Measurements from ENCODE around the gene CELA3A.
A peak's percentile ranks its signal among the peaks of the same experiment; 100 is the strongest.
"Not testable (repeated sequence)": the region's sequence is repeated elsewhere in the genome, so short reads cannot be mapped to it uniquely, and the experiment has no call there.

CELA3A gene

GRCh38 chr1:21982122-21982521, 19.3 kb upstream of the CELA3A start:
- DNase-seq = not testable (repeated sequence)

DNA sequence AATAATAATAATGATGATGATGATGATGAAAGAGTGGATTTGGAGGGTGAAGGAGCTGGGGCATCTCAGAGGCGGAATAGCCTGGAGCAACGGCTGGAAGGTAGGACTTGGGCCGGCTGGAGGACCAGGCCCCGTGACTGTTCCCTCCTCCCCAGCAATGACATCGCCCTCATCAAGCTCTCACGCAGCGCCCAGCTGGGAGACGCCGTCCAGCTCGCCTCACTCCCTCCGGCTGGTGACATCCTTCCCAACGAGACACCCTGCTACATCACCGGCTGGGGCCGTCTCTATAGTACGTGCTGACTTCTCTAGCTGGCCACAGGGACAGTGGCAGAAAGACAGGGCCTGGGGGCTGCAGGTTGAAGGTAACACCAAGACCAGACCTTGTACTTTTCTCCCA, 17.9 kb upstream of the CELA3A start:
- not testable (repeated sequence) for DNase-seq

GRCh38 chr1:21985893-21986292, 15.6 kb upstream of the CELA3A start:
- not testable (repeated sequence) for DNase-seq

DNA sequence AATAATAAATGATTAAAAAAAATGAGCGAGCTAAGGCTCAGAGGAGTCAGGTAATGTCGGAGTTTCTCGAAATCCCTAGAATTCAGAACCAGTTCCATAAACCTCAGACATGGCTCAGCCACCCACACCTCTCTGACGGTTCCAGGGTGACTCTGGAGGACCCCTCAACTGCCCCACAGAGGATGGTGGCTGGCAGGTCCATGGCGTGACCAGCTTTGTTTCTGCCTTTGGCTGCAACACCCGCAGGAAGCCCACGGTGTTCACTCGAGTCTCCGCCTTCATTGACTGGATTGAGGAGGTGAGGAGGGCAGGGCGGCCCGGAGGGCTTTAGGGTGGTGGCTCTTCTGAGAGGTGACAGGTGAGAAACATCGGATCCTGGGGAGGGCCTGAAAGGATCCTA, 15.1 kb upstream of the CELA3A start:
- DNase-seq = not testable (repeated sequence)

DNA sequence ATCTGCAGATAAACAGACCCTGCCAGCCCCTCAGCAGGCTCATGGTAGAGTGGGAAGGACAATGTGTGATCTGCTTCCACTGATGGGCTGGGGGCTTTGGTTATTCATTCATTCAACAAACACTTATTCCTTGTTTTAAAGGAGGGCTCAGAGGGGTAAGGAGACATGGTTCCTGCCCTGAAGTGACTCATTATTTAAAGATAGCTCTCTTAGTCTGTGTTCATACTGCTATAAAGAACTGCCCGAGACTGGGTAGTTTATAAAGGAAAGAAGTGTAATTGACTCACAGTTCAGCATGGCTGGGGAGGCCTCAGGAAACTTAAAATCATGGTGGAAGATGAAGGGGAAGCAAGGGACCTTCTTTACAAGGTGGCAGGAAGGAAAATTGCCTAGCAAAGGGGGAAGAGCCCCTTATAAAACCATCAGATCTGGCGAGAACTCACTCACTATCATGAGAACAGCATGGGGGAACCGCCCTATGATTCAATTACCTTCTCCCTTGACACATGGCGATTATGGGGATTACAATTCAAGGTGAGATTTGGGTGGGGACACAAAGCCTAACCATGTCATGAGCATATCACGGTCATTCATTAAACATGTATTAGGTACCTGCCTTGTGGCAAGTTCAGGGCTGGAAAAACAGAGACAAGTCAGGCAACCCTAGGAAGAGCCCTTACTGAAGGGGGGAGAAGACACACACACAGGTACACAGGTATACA, 11.6 kb upstream of the CELA3A start:
- not testable (repeated sequence) for DNase-seq

GRCh38 chr1:21992186-21992585, 9.3 kb upstream of the CELA3A start:
- DNase-seq = not testable (repeated sequence)

GRCh38 chr1:21994716-21995115, 6.7 kb upstream of the CELA3A start:
- DNase-seq = not testable (repeated sequence)

DNA sequence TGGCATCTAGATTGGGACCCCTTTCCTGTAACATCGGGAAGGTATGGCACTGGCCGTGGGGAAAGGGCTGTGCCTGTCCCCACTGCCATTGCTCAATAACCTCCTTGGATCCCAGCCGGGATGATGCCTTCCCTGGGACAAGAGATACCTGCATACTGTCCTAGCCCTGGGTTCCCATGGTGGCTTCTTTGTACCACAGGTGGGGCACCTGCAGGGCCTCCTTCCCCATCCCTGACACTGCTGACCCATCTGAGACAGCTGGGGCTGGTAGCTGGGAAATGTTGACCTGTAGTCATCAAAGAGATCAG, 4.8 kb upstream of the CELA3A start:
- DNase-seq = not testable (repeated sequence)

DNA sequence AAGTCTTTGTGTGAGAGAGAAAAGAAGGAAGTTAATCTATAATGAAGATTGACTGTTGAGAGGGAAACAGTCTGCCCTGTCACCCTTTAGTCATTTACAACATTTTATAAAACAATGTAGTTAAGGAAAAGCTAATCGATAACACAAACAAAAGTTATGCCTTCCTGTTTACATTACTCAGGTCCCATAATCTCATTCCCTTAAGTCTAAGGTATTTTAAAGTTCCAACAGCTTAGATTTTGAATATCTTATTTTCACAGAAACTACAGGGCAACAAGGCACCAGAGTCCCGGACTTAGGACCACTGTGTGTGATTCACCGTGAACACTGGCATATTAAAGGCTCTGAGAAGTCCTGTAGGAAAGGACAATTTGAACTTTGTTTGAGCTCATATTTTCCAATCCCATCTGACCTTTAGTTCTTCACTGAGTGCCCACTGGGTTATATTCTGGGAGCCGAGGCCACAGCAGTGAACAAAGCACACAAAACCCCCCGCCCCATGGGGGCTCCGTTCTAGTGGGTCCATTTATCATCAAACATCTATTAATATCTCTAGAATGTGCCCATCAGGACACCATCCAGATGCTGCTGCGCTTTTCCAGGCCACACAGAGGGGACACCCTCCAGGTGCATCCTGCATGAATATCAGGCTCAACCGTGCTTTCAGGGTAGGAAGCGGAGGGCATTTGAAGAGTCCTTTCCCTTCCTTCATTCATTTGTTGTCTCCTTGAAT, 3.4 kb upstream of the CELA3A start:
- not testable (repeated sequence) for DNase-seq

DNA sequence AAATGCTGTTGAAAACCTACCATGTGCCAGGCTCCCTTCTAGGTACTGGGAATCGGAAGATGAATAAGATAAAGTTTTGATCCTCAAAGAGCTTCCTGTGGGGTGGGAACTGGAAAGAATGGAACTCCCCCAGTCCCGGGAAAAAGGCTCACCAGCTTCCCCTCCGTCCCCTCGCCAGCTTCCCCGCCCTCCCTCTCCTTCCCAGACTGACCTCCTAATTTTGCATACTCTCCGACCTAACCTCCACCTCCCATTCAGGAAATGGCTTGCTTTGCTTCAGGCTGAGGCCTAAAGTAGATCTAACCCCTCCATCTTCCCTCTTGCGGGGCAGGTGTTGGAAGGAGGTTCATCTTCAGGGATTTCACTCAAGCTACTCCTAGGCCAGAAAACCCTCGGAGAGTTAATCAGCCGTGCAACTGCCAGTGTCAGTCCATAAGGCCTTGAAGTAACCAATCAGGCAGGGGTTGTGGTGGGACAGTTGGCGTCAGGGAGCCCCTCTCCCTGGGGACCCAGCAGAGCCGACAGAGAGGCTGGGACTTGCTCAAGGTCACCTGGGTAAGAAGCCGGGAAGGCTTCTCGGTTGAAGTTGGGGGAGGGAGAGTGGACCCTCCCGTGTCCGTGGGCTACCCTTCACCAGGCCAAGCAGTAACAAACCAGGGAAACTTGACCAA, 2.7 kb upstream of the CELA3A start:
- DNase-seq = not testable (repeated sequence)

DNA sequence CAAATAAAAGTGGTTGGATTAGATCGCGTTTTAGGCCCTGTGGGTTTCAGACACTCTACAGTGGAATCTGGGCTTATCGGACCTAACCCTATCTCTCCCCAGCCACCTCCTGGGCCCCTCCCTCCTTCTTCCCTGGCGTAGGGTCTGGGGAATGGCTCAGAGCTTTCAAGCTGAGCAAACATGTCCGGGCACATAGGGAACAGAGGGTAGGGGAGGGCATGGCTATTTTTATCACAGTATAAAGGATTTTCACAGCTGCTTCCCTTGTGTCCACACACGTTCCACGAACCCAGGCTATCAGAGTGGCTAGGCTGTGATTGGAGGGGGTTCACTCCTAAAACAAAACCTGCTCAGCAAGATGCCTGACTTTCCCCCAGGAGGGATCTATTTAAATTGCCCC, 1.8 kb upstream of the CELA3A start:
- not testable (repeated sequence) for DNase-seq

DNA sequence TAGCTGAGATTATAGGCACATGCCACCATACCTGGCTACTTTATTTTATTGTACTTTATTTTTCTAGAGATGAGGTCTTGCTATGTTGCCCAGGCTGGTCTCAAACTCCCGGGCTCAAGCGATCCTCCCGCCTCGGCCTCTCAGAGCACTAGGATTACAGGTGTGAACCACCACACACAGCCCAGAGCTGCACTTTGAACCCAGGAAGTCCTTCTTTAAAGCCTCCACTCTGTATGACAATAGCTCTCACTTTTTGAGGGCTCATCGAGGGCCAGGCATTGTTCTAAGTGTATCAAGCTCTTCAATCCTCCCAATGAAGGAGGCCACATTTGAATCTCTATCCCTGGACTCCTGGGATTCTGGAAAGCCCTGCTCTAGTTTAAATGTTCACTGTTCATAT, 1.0 kb downstream of the CELA3A start:
- DNase-seq = not testable (repeated sequence)

DNA sequence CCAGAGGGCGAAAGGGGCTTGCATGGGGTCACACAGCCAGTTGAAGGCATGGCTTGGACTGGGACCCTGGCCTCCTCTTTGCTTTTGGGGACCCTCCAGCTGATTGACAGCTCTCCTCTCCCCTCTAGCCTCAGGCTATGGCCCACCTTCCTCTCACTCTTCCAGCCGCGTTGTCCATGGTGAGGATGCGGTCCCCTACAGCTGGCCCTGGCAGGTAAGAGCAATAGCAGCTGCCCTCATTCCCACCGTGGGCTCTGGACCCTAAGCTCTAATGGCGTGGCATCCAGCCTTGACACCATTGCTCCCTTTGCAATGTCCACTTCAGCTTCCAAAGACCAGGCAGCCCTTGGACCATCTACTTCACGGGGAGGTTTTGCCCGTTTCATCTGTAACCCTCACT, 1.4 kb downstream of the CELA3A start:
- not testable (repeated sequence) for DNase-seq

- not testable (repeated sequence) for DNase-seq
Observed at GRCh38 chr1:22003959-22004358, 2.5 kb downstream of the CELA3A start.

DNA sequence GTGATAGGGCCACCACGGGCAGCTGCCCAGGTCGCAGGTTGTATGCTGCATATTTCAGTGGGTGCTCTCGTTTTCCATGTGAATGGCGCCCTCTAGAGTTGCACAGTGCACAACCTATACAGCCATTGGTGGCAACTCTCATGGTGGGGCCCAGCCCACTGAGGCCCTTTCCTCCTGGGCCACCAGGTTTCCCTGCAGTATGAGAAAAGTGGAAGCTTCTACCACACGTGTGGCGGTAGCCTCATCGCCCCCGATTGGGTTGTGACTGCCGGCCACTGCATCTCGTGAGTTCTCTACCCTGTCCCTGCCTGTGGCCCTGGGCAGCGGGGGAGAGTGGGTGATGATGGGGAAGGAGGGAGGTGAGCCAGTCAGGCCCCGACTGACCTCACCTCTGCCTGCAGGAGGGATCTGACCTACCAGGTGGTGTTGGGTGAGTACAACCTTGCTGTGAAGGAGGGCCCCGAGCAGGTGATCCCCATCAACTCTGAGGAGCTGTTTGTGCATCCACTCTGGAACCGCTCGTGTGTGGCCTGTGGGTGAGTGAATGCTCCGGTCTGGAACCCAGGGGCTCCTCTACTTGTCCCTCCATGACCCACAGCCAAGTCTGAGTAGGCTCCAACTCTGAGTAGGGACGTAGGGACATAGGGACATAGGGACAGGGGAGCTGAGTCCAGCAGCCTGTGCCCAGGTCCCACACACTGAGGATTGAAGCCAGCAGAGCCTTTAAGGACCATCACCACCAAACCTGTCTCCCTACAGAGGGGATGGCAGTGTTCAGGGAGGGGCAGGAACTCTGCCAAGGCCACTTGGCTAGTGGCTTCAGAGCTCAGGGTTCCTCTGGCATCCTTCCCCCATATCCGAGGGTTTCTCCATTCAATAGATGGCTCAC, 4.0 kb downstream of the CELA3A start:
- peak; percentile 18 to 34 for DNase-seq

GRCh38 chr1:22006736-22007135, 5.3 kb downstream of the CELA3A start:
- not testable (repeated sequence) for DNase-seq

DNA sequence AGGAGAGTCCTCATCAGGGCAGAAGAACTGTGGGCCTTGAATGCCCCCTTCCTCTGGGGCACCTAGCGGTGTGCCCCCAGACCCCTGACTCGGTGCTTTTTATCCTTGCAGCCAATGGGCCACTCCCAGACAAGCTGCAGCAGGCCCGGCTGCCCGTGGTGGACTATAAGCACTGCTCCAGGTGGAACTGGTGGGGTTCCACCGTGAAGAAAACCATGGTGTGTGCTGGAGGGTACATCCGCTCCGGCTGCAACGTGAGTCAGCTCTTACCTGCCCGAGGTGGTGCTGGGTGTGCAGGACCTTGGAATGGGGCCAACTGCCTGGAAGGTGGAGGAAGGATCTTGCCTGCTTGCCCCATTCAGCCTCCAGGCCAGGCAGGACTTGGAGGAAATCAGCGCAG, 5.8 kb downstream of the CELA3A start:
- not testable (repeated sequence) for DNase-seq

- not testable (repeated sequence) for DNase-seq
Observed at GRCh38 chr1:22009566-22009965, 8.1 kb downstream of the CELA3A start.

DNA sequence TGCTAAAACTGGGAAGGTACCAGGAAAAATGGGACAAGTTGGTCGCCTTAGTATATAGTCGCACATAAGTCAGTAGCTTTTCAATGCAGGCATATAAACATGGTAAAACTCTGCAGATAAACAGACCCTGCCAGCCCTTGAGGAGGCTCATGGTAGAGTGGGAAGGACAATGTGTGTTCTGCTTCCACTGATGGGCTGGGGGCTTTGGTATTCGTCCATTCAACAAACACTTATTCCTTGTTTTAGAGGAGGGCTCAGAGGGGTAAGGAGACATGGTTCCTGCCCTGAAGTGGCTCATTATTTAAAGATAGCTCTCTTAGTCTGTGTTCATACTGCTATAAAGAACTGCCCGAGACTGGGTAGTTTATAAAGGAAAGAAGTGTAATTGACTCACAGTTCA, 11.3 kb downstream of the CELA3A start:
- not testable (repeated sequence) for DNase-seq

DNA sequence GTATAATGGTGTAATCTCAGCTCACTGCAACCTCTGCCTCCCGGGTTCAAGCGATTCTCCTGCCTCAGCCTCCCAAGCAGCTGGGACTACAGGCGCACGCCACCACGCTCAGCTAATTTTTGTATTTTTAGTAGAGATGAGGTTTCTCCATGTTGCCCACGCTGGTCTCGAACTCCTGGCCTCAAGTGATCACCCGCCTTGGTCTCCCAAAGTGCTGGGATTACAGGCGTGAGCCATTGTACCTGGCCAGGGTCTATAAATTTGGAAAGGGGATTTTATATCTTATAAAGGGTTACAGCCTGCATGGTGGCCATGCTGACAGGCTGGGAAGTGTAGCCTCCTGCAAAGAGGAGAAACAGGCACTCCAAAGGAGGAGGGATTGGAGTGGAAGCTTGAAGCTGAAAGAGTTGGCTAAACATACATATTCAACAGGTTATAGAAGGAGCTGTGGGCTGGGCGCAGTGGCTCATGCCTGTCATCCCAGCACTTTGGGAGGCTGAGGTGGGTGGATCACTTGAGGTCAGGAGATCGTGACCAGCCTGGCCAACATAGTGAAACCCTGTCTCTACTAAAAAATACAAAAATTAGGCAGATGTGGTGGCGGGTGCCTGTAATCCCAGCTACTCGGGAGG, 13.2 kb downstream of the CELA3A start:
- not testable (repeated sequence) for DNase-seq

DNA sequence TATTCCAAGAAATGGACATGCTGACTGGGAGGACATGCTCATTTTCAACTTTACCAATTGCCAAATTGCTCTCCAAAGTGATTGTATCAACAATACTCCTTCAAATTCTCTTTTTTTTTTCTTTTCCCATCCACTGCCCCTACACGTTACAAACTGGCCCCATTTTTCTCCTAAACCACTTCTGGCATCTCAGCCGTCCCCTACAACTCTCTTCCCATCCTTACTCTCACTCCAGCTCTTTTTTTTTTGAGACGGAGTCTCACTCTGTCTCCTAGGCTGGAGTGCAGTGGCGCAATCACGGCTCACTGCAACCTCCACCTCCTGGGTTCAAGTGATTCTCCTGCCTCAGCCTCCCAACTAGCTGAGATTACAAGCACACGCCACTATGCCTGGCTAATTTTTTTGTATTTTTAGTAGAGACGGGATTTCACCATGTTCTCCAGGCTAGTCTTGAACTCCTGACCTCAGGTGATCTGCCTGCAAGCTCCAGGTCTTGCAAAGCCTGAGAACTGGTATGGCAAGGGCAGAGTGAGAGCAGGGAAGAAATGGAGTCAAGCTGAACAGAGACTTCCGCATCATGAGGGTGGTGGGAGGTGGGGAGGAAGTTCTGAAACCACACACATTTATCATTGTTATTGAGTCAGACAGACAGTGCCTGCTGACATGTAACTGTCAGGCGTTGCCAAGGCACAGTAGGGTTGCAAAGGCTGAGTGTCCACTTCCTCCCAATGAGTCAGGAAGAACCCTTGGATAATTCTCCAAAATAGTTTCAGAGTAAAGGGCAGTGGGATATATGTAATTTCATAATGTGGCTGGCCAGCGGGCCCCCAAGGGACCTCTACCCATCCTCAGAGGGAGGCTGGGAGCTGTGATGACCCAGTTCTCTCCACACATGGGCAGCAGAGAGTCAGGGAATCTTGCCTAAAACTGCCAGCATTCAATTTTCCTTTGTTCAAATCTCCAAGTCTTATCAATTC, 17.4 kb downstream of the CELA3A start:
- DNase-seq = peak; percentile 93 to 96
